GM23338 (cell line): Measurements from ENCODE around the gene TTLL8.

Experiments
- CREB1 ChIP-seq: fragments of 250-450 bp; sonication (Bioruptor Pico); IDR thresholded peaks from 2 replicates; pipeline ENCODE4 v1.5.0; 2020; ENCODE audit warnings: low read depth, mild to moderate bottlenecking, moderate library complexity
- ETS1 ChIP-seq: IDR thresholded peaks from 2 replicates; pipeline ENCODE4 v1.6.1; 2016; ENCODE audit warnings: antibody characterized with exemption
- EZH2 ChIP-seq: fragments of 200-600 bp; sonication (generic); IDR thresholded peaks from one replicate; pipeline ENCODE4 v1.8.0; 2017; ENCODE audit warnings: antibody characterized with exemption, mild to moderate bottlenecking, low read depth; ENCODE audit not compliant: unreplicated experiment
- EZH2phosphoT487 ChIP-seq: fragments of 200-600 bp; sonication (generic); IDR thresholded peaks from one replicate; pipeline ENCODE4 v1.8.1; 2018; ENCODE audit warnings: antibody characterized with exemption; ENCODE audit not compliant: unreplicated experiment
- JUNB ChIP-seq: IDR thresholded peaks from one replicate; pipeline ENCODE4 v1.6.1; 2016; ENCODE audit warnings: antibody characterized with exemption; ENCODE audit not compliant: unreplicated experiment
- NANOG ChIP-seq: IDR thresholded peaks from 2 replicates; pipeline ENCODE4 v1.6.1; 2016; ENCODE audit warnings: antibody characterized with exemption, borderline replicate concordance
- POLR2AphosphoS5 ChIP-seq: IDR thresholded peaks from 2 replicates; pipeline ENCODE4 v1.6.1; 2016; ENCODE audit warnings: antibody characterized with exemption, low read depth
- STAT1 ChIP-seq: IDR thresholded peaks from one replicate; pipeline ENCODE4 v1.6.1; 2016; ENCODE audit warnings: antibody characterized with exemption; ENCODE audit not compliant: unreplicated experiment
- ZNF114 ChIP-seq: fragments of 250-450 bp; sonication (Bioruptor Pico); IDR thresholded peaks from 2 replicates; pipeline ENCODE4 v1.5.0; 2020; ENCODE audit warnings: mild to moderate bottlenecking, moderate library complexity
- TF ChIP-seq, protein P1 (sequence below), 2 experiments: fragments of 200-600 bp in 1 of 2; sonication (generic) in 1 of 2; conservative IDR thresholded peaks; 2 replicates each; pipeline versions ENCODE4 v1.5.1 to v1.6.1; 2016 to 2017; ENCODE audit warnings: antibody characterized with exemption in 2 of 2, low read depth in 2 of 2, mild to moderate bottlenecking in 2 of 2, moderate library complexity in 1 of 2
- TF ChIP-seq, protein P2 (sequence below): IDR thresholded peaks from one replicate; pipeline ENCODE4 v1.6.1; 2018; ENCODE audit warnings: antibody characterized with exemption; ENCODE audit not compliant: unreplicated experiment
- TF ChIP-seq, protein P3 (sequence below): fragments of 250-450 bp; sonication (Bioruptor Pico); IDR thresholded peaks from 2 replicates; pipeline ENCODE4 v1.5.0; 2020; ENCODE audit warnings: mild to moderate bottlenecking, moderate library complexity

GRCh38 chr22:50058906-50059880 lies 1.1 kb upstream of the TTLL8 start:
- TF ChIP-seq EZH2 (no peak), EZH2phosphoT487 (no peak), POLR2AphosphoS5 (no peak), ZNF114 (no peak), CREB1 (CRISPR knock-in tag) (no peak), NANOG (no peak), ETS1 (no peak), JUNB (no peak), STAT1 (no peak)
- TF ChIP-seq, protein P1, sequence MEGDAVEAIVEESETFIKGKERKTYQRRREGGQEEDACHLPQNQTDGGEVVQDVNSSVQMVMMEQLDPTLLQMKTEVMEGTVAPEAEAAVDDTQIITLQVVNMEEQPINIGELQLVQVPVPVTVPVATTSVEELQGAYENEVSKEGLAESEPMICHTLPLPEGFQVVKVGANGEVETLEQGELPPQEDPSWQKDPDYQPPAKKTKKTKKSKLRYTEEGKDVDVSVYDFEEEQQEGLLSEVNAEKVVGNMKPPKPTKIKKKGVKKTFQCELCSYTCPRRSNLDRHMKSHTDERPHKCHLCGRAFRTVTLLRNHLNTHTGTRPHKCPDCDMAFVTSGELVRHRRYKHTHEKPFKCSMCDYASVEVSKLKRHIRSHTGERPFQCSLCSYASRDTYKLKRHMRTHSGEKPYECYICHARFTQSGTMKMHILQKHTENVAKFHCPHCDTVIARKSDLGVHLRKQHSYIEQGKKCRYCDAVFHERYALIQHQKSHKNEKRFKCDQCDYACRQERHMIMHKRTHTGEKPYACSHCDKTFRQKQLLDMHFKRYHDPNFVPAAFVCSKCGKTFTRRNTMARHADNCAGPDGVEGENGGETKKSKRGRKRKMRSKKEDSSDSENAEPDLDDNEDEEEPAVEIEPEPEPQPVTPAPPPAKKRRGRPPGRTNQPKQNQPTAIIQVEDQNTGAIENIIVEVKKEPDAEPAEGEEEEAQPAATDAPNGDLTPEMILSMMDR (conservative IDR thresholded peaks at IDR 0.05; ENCODE audit: low read depth in 2 of 2) = peak; percentile 23 to 45; a peak in 3 of 4 replicates
- TF ChIP-seq, protein P2, sequence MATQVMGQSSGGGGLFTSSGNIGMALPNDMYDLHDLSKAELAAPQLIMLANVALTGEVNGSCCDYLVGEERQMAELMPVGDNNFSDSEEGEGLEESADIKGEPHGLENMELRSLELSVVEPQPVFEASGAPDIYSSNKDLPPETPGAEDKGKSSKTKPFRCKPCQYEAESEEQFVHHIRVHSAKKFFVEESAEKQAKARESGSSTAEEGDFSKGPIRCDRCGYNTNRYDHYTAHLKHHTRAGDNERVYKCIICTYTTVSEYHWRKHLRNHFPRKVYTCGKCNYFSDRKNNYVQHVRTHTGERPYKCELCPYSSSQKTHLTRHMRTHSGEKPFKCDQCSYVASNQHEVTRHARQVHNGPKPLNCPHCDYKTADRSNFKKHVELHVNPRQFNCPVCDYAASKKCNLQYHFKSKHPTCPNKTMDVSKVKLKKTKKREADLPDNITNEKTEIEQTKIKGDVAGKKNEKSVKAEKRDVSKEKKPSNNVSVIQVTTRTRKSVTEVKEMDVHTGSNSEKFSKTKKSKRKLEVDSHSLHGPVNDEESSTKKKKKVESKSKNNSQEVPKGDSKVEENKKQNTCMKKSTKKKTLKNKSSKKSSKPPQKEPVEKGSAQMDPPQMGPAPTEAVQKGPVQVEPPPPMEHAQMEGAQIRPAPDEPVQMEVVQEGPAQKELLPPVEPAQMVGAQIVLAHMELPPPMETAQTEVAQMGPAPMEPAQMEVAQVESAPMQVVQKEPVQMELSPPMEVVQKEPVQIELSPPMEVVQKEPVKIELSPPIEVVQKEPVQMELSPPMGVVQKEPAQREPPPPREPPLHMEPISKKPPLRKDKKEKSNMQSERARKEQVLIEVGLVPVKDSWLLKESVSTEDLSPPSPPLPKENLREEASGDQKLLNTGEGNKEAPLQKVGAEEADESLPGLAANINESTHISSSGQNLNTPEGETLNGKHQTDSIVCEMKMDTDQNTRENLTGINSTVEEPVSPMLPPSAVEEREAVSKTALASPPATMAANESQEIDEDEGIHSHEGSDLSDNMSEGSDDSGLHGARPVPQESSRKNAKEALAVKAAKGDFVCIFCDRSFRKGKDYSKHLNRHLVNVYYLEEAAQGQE = no peak
- TF ChIP-seq, protein P3, sequence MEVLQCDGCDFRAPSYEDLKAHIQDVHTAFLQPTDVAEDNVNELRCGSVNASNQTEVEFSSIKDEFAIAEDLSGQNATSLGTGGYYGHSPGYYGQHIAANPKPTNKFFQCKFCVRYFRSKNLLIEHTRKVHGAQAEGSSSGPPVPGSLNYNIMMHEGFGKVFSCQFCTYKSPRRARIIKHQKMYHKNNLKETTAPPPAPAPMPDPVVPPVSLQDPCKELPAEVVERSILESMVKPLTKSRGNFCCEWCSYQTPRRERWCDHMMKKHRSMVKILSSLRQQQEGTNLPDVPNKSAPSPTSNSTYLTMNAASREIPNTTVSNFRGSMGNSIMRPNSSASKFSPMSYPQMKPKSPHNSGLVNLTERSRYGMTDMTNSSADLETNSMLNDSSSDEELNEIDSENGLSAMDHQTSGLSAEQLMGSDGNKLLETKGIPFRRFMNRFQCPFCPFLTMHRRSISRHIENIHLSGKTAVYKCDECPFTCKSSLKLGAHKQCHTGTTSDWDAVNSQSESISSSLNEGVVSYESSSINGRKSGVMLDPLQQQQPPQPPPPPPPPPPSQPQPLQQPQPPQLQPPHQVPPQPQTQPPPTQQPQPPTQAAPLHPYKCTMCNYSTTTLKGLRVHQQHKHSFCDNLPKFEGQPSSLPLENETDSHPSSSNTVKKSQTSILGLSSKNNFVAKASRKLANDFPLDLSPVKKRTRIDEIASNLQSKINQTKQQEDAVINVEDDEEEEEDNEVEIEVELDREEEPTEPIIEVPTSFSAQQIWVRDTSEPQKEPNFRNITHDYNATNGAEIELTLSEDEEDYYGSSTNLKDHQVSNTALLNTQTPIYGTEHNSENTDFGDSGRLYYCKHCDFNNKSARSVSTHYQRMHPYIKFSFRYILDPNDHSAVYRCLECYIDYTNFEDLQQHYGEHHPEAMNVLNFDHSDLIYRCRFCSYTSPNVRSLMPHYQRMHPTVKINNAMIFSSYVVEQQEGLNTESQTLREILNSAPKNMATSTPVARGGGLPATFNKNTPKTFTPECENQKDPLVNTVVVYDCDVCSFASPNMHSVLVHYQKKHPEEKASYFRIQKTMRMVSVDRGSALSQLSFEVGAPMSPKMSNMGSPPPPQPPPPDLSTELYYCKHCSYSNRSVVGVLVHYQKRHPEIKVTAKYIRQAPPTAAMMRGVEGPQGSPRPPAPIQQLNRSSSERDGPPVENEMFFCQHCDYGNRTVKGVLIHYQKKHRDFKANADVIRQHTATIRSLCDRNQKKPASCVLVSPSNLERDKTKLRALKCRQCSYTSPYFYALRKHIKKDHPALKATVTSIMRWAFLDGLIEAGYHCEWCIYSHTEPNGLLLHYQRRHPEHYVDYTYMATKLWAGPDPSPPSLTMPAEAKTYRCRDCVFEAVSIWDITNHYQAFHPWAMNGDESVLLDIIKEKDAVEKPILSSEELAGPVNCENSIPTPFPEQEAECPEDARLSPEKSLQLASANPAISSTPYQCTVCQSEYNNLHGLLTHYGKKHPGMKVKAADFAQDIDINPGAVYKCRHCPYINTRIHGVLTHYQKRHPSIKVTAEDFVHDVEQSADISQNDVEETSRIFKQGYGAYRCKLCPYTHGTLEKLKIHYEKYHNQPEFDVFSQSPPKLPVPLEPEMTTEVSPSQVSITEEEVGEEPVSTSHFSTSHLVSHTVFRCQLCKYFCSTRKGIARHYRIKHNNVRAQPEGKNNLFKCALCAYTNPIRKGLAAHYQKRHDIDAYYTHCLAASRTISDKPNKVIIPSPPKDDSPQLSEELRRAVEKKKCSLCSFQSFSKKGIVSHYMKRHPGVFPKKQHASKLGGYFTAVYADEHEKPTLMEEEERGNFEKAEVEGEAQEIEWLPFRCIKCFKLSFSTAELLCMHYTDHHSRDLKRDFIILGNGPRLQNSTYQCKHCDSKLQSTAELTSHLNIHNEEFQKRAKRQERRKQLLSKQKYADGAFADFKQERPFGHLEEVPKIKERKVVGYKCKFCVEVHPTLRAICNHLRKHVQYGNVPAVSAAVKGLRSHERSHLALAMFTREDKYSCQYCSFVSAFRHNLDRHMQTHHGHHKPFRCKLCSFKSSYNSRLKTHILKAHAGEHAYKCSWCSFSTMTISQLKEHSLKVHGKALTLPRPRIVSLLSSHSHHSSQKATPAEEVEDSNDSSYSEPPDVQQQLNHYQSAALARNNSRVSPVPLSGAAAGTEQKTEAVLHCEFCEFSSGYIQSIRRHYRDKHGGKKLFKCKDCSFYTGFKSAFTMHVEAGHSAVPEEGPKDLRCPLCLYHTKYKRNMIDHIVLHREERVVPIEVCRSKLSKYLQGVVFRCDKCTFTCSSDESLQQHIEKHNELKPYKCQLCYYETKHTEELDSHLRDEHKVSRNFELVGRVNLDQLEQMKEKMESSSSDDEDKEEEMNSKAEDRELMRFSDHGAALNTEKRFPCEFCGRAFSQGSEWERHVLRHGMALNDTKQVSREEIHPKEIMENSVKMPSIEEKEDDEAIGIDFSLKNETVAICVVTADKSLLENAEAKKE (CRISPR knock-in tag) = no peak
